Immature natural killer cell (primary cell): ENCODE measurements around the gene IGSF5. TPM values are rescaled to one million over a fixed set of nuclear protein-coding genes. Genes with fewer than 3 reads are reported as not detected.
"Not testable (repeated sequence)": the region's sequence is repeated elsewhere in the genome, so short reads cannot be mapped to it uniquely, and the experiment has no call there.

Experiments used
- DNase-seq, 3 donors: peaks; one replicate each; pipeline ENCODE4 v3.0.0; 2022; ENCODE audit warnings: mixed read lengths in 1 of 3
- H3K27ac Mint-ChIP-seq, 6 donors: one replicate each; pipeline ENCODE4 v1.8.0; 2020; ENCODE audit warnings: mixed read lengths in 6 of 6, mild to moderate bottlenecking in 5 of 6, inconsistent platforms in 4 of 6, moderate library complexity in 3 of 6
- H3K27me3 Mint-ChIP-seq, 3 donors: one replicate each; pipeline ENCODE4 v1.8.0; 2020 to 2021; ENCODE audit warnings: low read depth in 3 of 3, mild to moderate bottlenecking in 3 of 3, mixed read lengths in 3 of 3, moderate library complexity in 3 of 3, inconsistent platforms in 1 of 3
- H3K36me3 Mint-ChIP-seq, 3 donors: one replicate each; pipeline ENCODE4 v1.8.0; 2020; ENCODE audit warnings: mixed read lengths in 3 of 3, inconsistent platforms in 2 of 3, mild to moderate bottlenecking in 2 of 3
- H3K4me1 Mint-ChIP-seq, 2 donors: one replicate each; pipeline ENCODE4 v1.8.0; 2020; ENCODE audit warnings: inconsistent platforms in 2 of 2, mild to moderate bottlenecking in 2 of 2, mixed read lengths in 2 of 2, moderate library complexity in 1 of 2
- H3K4me3 Mint-ChIP-seq, 5 donors: one replicate each; pipeline ENCODE4 v1.8.0; 2020; ENCODE audit warnings: mild to moderate bottlenecking in 5 of 5, mixed read lengths in 5 of 5, inconsistent platforms in 3 of 5, moderate library complexity in 3 of 5
- H3K9me3 Mint-ChIP-seq, 6 donors: one replicate each; pipeline ENCODE4 v1.8.0; 2020; ENCODE audit warnings: mild to moderate bottlenecking in 6 of 6, mixed read lengths in 6 of 6, inconsistent platforms in 4 of 6, moderate library complexity in 3 of 6
- polyA plus RNA-seq, 3 donors: library from polyadenylated mRNA; unstranded; fragments of 300-500 nt; fragmentation: Illumina TruSeq; gene quantifications; one replicate each; pipeline ENCODE4 v1.2.3, GENCODE V29; 2021

The IGSF5 gene
- polyA plus RNA-seq, 3 donors from 2014 or later: not detected

- no peaks in the 10 kb centered on the region for H3K9me3 Mint-ChIP-seq
- H3K36me3 Mint-ChIP-seq: no peaks in the 10 kb centered on the region
- H3K4me1 Mint-ChIP-seq: no peaks in the 10 kb centered on the region
- no peak for DNase-seq
- no peak overlapping the region for H3K4me3 Mint-ChIP-seq
- H3K27me3 Mint-ChIP-seq: peaks cover 2 to 8% (median 3%) of the 10 kb centered on the region in 3 donors
- H3K27ac Mint-ChIP-seq: no peak overlapping the region
These were observed 20.0 kb upstream of the IGSF5 start for GRCh38 chr21:39724944-39725343.

DNA sequence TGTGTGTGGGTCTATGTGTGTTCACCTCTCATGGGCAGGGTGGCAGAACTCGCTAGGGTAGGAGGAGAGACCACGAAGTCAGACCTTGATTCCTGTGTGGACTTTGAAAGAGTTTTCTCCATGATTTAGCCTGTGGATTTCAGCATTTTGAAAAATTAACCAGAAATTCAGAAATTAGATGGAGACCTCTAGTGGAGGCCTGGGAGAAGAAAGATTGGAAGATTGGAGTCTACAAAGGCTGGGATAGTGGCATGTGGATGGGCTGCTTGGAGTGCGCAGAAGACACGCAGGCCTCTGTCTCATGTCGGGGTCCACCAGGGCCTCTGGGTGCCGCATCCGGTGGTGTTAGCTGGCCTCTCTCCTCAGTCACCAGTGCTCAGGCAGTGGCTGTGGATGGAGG, 18.9 kb upstream of the IGSF5 start:
- H3K9me3 Mint-ChIP-seq: no peaks in the 10 kb centered on the region
- H3K4me3 Mint-ChIP-seq: no peak overlapping the region
- DNase-seq: no peak
- no peaks in the 10 kb centered on the region for H3K4me1 Mint-ChIP-seq
- H3K27me3 Mint-ChIP-seq: peaks cover 2 to 8% (median 3%) of the 10 kb centered on the region in 3 donors
- H3K27ac Mint-ChIP-seq: no peak overlapping the region
- H3K36me3 Mint-ChIP-seq: no peaks in the 10 kb centered on the region

DNA sequence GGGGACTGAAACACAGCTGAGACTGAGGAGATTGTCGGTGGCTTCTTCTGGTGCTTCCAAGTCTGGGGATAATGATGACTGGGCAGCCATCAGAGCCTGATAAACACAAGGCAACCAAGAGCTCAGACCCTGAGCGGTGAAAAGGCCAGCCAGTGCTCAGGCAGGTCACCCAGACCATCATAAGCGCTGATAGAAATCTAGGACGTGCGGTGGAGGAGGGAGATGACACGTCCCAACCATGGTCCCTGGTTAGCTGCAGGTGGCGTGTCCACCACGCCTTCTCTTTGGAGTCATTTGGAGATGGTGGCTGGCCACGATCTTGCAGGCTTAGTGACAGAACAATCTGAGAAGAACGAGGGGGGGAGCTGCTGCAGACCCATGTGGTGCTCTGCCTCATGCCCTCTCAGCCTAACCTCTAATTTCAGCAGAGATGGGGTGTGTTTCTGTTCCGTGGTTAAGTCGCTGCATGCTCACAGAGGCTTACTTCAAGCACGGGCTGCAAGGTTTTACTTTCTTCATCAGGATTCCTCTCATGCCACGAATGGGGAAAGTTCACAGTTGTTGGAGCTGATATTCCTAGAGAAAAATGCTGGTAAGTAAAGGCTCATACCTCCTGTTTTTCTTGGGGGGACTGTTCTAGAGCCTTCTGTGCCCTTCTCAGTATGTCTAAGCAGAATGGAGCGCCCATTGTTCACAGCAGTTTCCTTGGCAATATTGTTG, 17.4 kb upstream of the IGSF5 start:
- peaks cover 2 to 8% (median 3%) of the 10 kb centered on the region in 3 donors for H3K27me3 Mint-ChIP-seq
- no peaks in the 10 kb centered on the region for H3K4me1 Mint-ChIP-seq
- DNase-seq: no peak
- H3K27ac Mint-ChIP-seq: no peak overlapping the region
- no peak overlapping the region for H3K4me3 Mint-ChIP-seq
- no peaks in the 10 kb centered on the region for H3K36me3 Mint-ChIP-seq
- no peaks in the 10 kb centered on the region for H3K9me3 Mint-ChIP-seq

DNA sequence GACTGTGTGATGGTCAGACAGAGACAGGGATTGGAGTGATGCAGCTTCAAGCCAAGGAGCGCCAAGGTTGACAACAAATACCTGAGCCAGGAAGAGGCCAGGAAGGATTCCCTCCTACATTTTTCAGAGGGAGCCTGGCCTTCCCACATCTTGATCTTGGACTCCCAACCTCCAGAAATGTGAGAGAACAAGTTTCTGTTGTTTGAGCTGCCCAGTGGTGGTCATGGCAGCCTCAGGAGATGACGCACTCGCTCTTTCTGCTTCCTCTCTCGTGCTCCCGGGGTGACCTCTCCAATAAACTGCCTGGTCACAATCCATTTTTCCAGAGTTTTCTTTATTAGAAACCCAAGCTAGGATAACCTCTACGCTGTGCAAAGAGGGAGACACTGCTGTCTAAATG, 16.6 kb upstream of the IGSF5 start:
- Mint-ChIP-seq H3K4me3 (no peak overlapping the region), H3K27me3 (peaks cover 2 to 8% (median 3%) of the 10 kb centered on the region in 3 donors), H3K36me3 (no peaks in the 10 kb centered on the region), H3K9me3 (no peaks in the 10 kb centered on the region), H3K27ac (no peak overlapping the region), H3K4me1 (no peaks in the 10 kb centered on the region)
- DNase-seq: no peak

DNA sequence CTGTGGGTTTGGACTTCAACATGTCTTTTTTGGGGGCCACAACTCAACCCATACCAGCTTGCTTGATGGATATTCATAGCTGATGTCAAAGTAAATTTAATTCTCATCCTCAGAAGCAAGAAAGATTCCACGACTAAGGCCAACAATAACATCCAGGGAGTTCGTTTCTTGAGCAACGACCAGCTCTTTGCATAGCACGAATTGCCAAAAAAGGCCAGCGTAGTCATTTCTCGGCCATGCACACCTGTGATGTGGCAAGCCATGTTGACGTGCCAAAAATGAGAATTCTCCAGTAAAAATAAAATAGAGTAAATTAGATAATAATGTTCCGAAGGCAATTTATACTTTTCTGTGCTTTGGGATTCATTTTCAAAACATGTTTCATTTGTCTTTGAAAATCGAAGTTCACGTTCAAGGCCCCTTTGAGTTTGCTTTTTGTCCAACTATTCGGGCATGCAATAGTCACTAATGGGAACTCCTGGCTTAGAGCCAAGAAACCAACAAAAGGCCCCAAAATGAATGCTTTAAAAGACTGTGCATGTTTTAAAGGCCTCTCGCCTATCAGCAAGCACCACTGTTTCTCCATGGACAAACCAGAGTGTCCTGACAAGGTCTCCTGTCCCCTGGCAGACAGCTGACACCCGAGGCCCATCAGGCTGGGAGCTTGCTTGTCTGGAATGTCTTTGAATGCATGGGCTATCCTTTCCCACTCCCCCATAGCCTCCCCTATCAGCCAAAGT, 14.4 kb upstream of the IGSF5 start:
- Mint-ChIP-seq H3K27me3 (peaks cover 1 to 9% (median 6%) of the 10 kb centered on the region in 3 donors), H3K36me3 (no peaks in the 10 kb centered on the region), H3K27ac (no peak overlapping the region), H3K4me3 (no peak overlapping the region), H3K9me3 (peaks cover 0 to 2% (median 0%) of the 10 kb centered on the region in 6 donors), H3K4me1 (no peaks in the 10 kb centered on the region)
- no peak for DNase-seq

GRCh38 chr21:39736716-39737115, 8.3 kb upstream of the IGSF5 start:
- DNase-seq: no peak
- no peak overlapping the region for H3K27ac Mint-ChIP-seq
- H3K36me3 Mint-ChIP-seq: no peaks in the 10 kb centered on the region
- no peaks in the 10 kb centered on the region for H3K4me1 Mint-ChIP-seq
- H3K27me3 Mint-ChIP-seq: peaks cover 1 to 5% (median 5%) of the 10 kb centered on the region in 3 donors
- peaks cover 0 to 3% (median 0%) of the 10 kb centered on the region in 6 donors for H3K9me3 Mint-ChIP-seq
- H3K4me3 Mint-ChIP-seq: no peak overlapping the region

DNA sequence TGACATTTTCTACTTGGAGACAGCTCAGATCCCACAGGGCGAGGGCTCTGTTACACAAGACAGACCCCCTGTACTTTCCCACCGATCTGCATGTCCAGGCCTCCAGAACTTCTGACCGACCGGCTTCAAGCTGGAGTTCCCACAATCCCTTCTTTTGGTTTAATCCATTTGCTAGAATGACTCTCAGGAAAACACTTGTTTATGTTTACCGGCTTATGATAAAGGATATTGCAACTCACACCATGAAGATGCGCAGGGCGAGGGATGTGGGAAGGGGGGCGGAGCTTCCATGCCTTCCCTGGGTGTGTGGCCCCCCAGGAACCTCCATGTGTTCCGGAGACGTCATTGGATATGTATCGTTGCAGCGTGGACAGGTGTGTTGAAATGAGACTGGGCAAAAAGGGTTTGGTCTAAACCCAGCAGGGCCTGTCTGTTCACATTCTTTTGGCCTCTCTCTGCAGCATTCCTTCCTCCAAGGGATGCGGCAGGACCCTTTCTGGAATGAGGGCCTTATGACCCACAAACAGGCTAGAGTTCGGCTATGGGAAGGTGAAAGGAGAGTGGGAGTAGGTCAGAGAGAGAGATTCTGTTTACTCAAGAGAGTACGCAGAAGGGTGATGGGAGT, 7.5 kb upstream of the IGSF5 start:
- Mint-ChIP-seq H3K9me3 (peaks cover 0 to 3% (median 0%) of the 10 kb centered on the region in 6 donors), H3K27me3 (peaks cover 1 to 5% (median 5%) of the 10 kb centered on the region in 3 donors), H3K36me3 (no peaks in the 10 kb centered on the region), H3K4me1 (no peaks in the 10 kb centered on the region), H3K4me3 (no peak overlapping the region), H3K27ac (no peak overlapping the region)
- no peak for DNase-seq

GRCh38 chr21:39738566-39738965, 6.4 kb upstream of the IGSF5 start:
- no peak for DNase-seq
- H3K9me3 Mint-ChIP-seq: peaks cover 0 to 3% (median 0%) of the 10 kb centered on the region in 6 donors
- no peaks in the 10 kb centered on the region for H3K4me1 Mint-ChIP-seq
- no peak overlapping the region for H3K4me3 Mint-ChIP-seq
- H3K36me3 Mint-ChIP-seq: no peaks in the 10 kb centered on the region
- H3K27me3 Mint-ChIP-seq: peaks cover 1 to 5% (median 5%) of the 10 kb centered on the region in 3 donors
- H3K27ac Mint-ChIP-seq: no peak overlapping the region

- not testable (repeated sequence) for H3K36me3 Mint-ChIP-seq, DNase-seq, H3K27me3 Mint-ChIP-seq, H3K27ac Mint-ChIP-seq, H3K4me3 Mint-ChIP-seq, H3K9me3 Mint-ChIP-seq, H3K4me1 Mint-ChIP-seq
These were observed 5.5 kb upstream of the IGSF5 start for GRCh38 chr21:39739531-39739930.

DNA sequence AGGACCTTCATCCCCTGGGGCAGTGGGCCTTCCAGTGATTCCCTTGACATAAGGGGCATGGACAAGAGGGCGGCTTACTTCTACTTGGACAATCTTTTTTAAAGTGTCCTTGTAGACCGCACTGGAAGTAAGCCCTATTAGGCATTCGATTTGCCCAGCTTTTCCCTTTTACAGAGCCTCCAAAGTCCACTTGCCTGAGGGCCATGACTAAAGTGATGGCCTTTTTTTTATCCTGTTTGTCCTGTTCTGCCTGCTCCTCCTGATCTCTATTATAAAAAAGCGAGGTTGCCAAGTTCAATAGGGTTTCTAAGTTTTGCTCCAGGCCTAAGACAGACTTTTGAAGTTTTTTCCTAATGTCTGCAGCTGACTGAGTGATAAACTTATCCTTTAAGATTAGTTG, 2.4 kb upstream of the IGSF5 start:
- not testable (repeated sequence) for DNase-seq, H3K27me3 Mint-ChIP-seq, H3K4me1 Mint-ChIP-seq, H3K36me3 Mint-ChIP-seq, H3K27ac Mint-ChIP-seq, H3K9me3 Mint-ChIP-seq, H3K4me3 Mint-ChIP-seq

GRCh38 chr21:39745332-39745731, 349 bp downstream of the IGSF5 start:
- not testable (repeated sequence) for H3K36me3 Mint-ChIP-seq, H3K4me3 Mint-ChIP-seq, DNase-seq, H3K9me3 Mint-ChIP-seq, H3K27ac Mint-ChIP-seq, H3K27me3 Mint-ChIP-seq, H3K4me1 Mint-ChIP-seq

DNA sequence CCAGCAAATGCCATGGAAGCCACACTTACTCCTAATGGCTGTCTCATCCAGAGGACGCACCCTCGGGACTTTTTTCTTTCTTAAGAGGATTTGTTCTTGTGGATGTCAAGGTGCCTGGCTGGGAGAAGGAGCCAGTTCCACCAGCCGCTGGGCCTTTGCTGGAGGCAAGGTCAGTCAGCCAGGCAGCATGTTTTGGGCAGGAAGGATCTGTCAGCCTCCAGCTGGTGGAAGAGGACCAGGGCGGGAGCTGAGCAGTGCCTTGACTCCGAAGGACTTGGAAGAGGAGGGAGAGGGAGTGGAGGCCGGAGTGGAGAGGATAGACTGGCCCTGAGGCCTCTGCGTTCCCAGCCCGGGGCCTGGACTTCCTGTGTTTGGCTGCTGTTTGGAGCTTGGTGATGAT, 5.7 kb downstream of the IGSF5 start:
- no peak overlapping the region for H3K27ac Mint-ChIP-seq

DNA sequence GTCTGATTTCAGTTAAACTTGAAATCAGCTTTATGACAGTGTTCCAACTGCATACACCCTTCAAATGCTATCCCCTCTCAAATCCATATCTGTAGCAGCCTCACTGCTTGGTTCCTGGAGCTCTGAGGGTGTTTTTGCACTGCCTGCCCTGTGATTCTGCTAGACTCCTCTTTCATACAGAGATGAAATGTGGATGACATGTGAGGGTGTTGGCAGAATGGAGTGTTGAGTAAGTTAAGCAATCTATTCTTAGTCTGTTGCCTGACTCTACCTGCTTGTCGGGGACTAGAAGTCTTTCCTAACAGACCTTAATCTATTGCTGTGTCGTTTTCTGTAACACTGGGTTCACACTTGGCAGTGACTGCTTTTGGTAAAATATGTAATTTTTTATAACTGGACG, 9.8 kb downstream of the IGSF5 start:
- H3K4me3 Mint-ChIP-seq: no peak overlapping the region

More for the DNA sequence above, 5.7 kb downstream of the IGSF5 start:
- peaks cover 0 to 1% (median 0%) of the 10 kb centered on the region in 3 donors for H3K27me3 Mint-ChIP-seq
- H3K4me1 Mint-ChIP-seq: no peaks in the 10 kb centered on the region
- H3K4me3 Mint-ChIP-seq: no peak overlapping the region
- no peak for DNase-seq
- H3K9me3 Mint-ChIP-seq: peaks cover 0 to 4% (median 0%) of the 10 kb centered on the region in 6 donors
- no peaks in the 10 kb centered on the region for H3K36me3 Mint-ChIP-seq

DNA sequence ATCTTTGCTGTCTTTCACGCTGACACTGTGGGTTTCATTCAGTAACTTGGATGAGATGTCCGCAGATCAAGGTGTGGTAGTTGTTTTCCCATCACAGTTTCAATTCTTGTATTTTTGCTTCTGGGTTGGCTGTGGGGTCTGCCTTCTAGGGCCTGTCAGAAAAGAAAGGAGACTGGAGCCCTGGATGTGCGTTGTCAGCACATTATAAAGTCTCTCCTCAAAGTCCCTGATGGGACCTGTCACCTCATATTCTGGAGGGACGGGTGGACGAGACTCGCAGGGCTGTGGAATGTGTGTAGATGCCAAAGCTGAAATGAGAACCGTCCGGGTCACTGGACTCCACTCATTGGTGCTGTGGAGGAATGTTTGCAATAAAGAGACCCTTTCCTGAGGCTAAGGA, 11.3 kb downstream of the IGSF5 start:
- Mint-ChIP-seq H3K27ac (no peak overlapping the region), H3K27me3 (peaks cover 0 to 6% (median 1%) of the 10 kb centered on the region in 3 donors), H3K9me3 (peaks cover 0 to 7% (median 2%) of the 10 kb centered on the region in 6 donors), H3K36me3 (no peaks in the 10 kb centered on the region), H3K4me1 (no peaks in the 10 kb centered on the region), H3K4me3 (no peak overlapping the region)
- DNase-seq: no peak

More for the DNA sequence above, 9.8 kb downstream of the IGSF5 start:
- peaks cover 0 to 4% (median 1%) of the 10 kb centered on the region in 3 donors for H3K27me3 Mint-ChIP-seq
- H3K9me3 Mint-ChIP-seq: peaks cover 0 to 7% (median 3%) of the 10 kb centered on the region in 6 donors
- no peaks in the 10 kb centered on the region for H3K4me1 Mint-ChIP-seq
- no peak for DNase-seq
- no peak overlapping the region for H3K27ac Mint-ChIP-seq
- no peaks in the 10 kb centered on the region for H3K36me3 Mint-ChIP-seq
